Endothelial cell of umbilical vein (primary cell): Measurements from ENCODE around the gene DLG1. TPM values are rescaled to one million over a fixed set of nuclear protein-coding genes. Genes with fewer than 3 reads are reported as not detected.

Experiments
- BruUV-seq: library from RNA; stranded (reverse); fragments of 400-500 nt; replicated peaks from 2 replicates; lab custom pipeline; 2021; lab: Mats Ljungman, UMichigan
- CTCF ChIA-PET: fragments of 300-600, 350-600 bp; sonication (Branson Sonifier 250); formaldehyde crosslinking; loops from one replicate; lab custom pipeline; 2021; ENCODE audit warnings: antibody characterized with exemption, inconsistent platforms; lab: Charles Lee
- POLR2A ChIA-PET: fragments of 300-600, 350-600 bp; sonication (Branson Sonifier 250); formaldehyde crosslinking; loops from one replicate; lab custom pipeline; 2021; ENCODE audit warnings: antibody characterized with exemption, inconsistent platforms; lab: Charles Lee
- DNase-seq: peaks from one replicate; pipeline ENCODE4 v3.0.0-alpha.2; 2011; ENCODE audit warnings: low read depth, low spot score
- FAIRE-seq: peaks from 2 replicates; lab custom pipeline; 2011; peaks lifted over from hg19 to GRCh38; lab: Jason Lieb, UNC
- H2AFZ ChIP-seq: 2 replicates; pipeline ENCODE4 v1.6.0; 2012; ENCODE audit warnings: low read depth, low read length, control low read depth, inconsistent platforms
- H3K27ac ChIP-seq: 2 replicates; pipeline ENCODE4 v1.5.1; 2011; ENCODE audit warnings: low read depth, mild to moderate bottlenecking, control low read depth, low read length, moderate library complexity; ENCODE audit not compliant: insufficient read depth
- H3K27me3 ChIP-seq, 2 experiments: 2 replicates each; pipeline versions ENCODE4 v1.6.0 to v1.6.1; 2011; ENCODE audit warnings: low read length in 2 of 2, mixed read lengths in 1 of 2; ENCODE audit not compliant: control insufficient read depth in 2 of 2, insufficient read depth in 2 of 2
- H3K36me3 ChIP-seq, 2 experiments: 2 replicates in 1 of 2; 3 replicates in 1 of 2; pipeline ENCODE4 v1.5.1; 2011; ENCODE audit warnings: low read length in 2 of 2, mild to moderate bottlenecking in 1 of 2, moderate library complexity in 1 of 2; ENCODE audit not compliant: control insufficient read depth in 2 of 2, insufficient read depth in 2 of 2; ENCODE audit errors: extremely low read depth in 1 of 2
- H3K4me1 ChIP-seq: 3 replicates; pipeline ENCODE4 v1.5.1; 2011; ENCODE audit warnings: mild to moderate bottlenecking, low read length; ENCODE audit not compliant: control insufficient read depth, insufficient read depth; ENCODE audit errors: extremely low read depth
- H3K4me2 ChIP-seq: 2 replicates; pipeline ENCODE4 v1.6.1; 2011; ENCODE audit warnings: low read length, control low read depth, mixed read lengths; ENCODE audit not compliant: insufficient read depth
- H3K4me3 ChIP-seq, 3 experiments: fragments of 200-600 bp in 1 of 3; sonication (generic), shearing (Covaris generic) in 1 of 3; replicated peaks in 1 of 3; 2 replicates each; pipeline ENCODE4 v1.5.1; 2011 to 2016; ENCODE audit warnings: control low read depth in 3 of 3, low read length in 3 of 3, mild to moderate bottlenecking in 2 of 3, inconsistent platforms in 1 of 3, low read depth in 1 of 3, moderate library complexity in 1 of 3; ENCODE audit not compliant: insufficient read depth in 1 of 3
- H3K79me2 ChIP-seq: 2 replicates; pipeline ENCODE4 v1.6.0; 2012; ENCODE audit warnings: low read length, inconsistent platforms; ENCODE audit not compliant: control insufficient read depth, insufficient read depth
- H3K9ac ChIP-seq: replicated peaks from 2 replicates; pipeline ENCODE3; 2011; ENCODE audit warnings: low read length, control low read depth; ENCODE audit not compliant: insufficient read depth; ENCODE audit errors: extremely low read depth
- H3K9me1 ChIP-seq: replicated peaks from 3 replicates; pipeline ENCODE4 v1.6.0; 2011; ENCODE audit warnings: mild to moderate bottlenecking, low read length; ENCODE audit not compliant: control insufficient read depth, insufficient read depth; ENCODE audit errors: extremely low read depth
- H3K9me3 ChIP-seq: replicated peaks from 2 replicates; pipeline ENCODE4 v1.5.1; 2012; ENCODE audit warnings: low read length, inconsistent platforms; ENCODE audit not compliant: control insufficient read depth, insufficient read depth
- H4K20me1 ChIP-seq: replicated peaks from 2 replicates; pipeline ENCODE3; 2011; ENCODE audit warnings: mild to moderate bottlenecking, low read length; ENCODE audit not compliant: control insufficient read depth, insufficient read depth; ENCODE audit errors: extremely low read depth
- EZH2 ChIP-seq: IDR thresholded peaks from 2 replicates; pipeline ENCODE4 v1.6.1; 2012; ENCODE audit warnings: borderline replicate concordance, low read depth, mild to moderate bottlenecking, moderate library complexity, low read length, inconsistent platforms; ENCODE audit not compliant: severe bottlenecking
- MYC ChIP-seq: IDR thresholded peaks from one replicate; pipeline ENCODE4 v1.6.1; 2011; ENCODE audit warnings: mild to moderate bottlenecking, low read depth, low read length
- POLR2AphosphoS5 ChIP-seq: IDR thresholded peaks from 2 replicates; pipeline ENCODE4 v1.6.1; 2012; ENCODE audit warnings: low read depth, mild to moderate bottlenecking, control low read depth, low read length, moderate library complexity; ENCODE audit not compliant: insufficient read depth
- dilution Hi-C: fragments of 300-500 bp; cut with MboI; formaldehyde crosslinking; loops from one replicate; pipeline ENCODE4 v1.15.0; 2019; ENCODE audit warnings: low sequenced_read_pairs; ENCODE audit not compliant: extremely low pct_ligation_motif_present
- intact Hi-C: fragments of 100-400 bp; cut with micrococcal nuclease; formaldehyde crosslinking; loops from one replicate; pipeline ENCODE4 v1.10.0; 2022
- polyA plus RNA-seq, 4 experiments: library from polyadenylated mRNA; depleted of rRNA in 3 of 4; stranded (reverse) in 3 of 4; unstranded in 1 of 4; fragments of >200 nt; gene quantifications; 2 replicates each; pipeline versions ENCODE4 v1.2.1 to v1.2.3, GENCODE V29; 2011 to 2012; ENCODE audit warnings: missing spikeins in 1 of 4
- total RNA-seq: library from RNA; stranded (reverse); gene quantifications from 2 replicates; pipeline ENCODE4 v1.2.3, GENCODE V29; 2021
- TF ChIP-seq, protein P1 (sequence below): IDR thresholded peaks from 2 replicates; pipeline ENCODE4 v1.6.1; 2011; ENCODE audit not compliant: insufficient read depth, insufficient read length
- TF ChIP-seq, protein P2 (sequence below), 2 donors: IDR thresholded peaks; 1 replicate in 1 of 2; 2 replicates in 1 of 2; pipeline ENCODE4 v1.5.1; 2011; ENCODE audit warnings: low read length in 2 of 2, mild to moderate bottlenecking in 2 of 2, moderate library complexity in 2 of 2, control low read depth in 1 of 2, inconsistent platforms in 1 of 2, low read depth in 1 of 2; ENCODE audit not compliant: insufficient read depth in 1 of 2; ENCODE audit errors: extremely low read depth in 1 of 2

Gene DLG1
- total and polyA plus RNA-seq, 2 donors (not counting 3 experiments of a cell fraction or from before 2014, with no cell fraction given), result 26.5 to 80.1 TPM

DNA sequence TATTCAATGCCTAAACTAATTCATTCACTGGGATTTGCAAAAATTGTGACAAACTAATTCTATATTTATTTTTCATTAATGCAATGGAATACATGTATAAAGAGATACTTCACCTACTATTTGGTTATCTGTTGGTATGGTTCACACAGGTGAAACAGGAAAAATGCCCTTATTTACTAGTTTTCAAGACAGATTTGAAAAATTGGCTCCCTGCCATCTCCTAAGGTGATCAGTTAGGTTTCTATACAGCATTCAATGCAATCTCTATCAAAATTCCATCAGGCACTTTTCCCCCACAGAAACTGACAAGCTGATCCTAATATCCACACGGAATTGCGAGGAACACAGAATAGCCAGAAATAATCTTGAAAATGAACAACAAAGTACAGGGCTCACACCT, 101.1 kb downstream of the DLG1 start:
- BruUV-seq, result no TSS peak
- Histone ChIP-seq H3K27me3 (no peaks in the 10 kb centered on the region), H3K27ac (no peak overlapping the region), H2AFZ (no peak overlapping the region), H3K4me1 (no peaks in the 10 kb centered on the region), H4K20me1 (peaks cover 4% of the 10 kb centered on the region), H3K4me3 (no peak overlapping the region), H3K36me3 (no peaks in the 10 kb centered on the region), H3K9ac (no peak overlapping the region), H3K9me1 (no peaks in the 10 kb centered on the region), H3K79me2 (peaks cover 80% of the 10 kb centered on the region), H3K4me2 (no peak overlapping the region), H3K9me3 (no peaks in the 10 kb centered on the region)
- FAIRE-seq, result no peak
- POLR2A ChIA-PET, result no interaction called here
- TF ChIP-seq, protein P1, sequence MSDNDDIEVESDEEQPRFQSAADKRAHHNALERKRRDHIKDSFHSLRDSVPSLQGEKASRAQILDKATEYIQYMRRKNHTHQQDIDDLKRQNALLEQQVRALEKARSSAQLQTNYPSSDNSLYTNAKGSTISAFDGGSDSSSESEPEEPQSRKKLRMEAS, result no peak
- no peak for TF ChIP-seq EZH2
- TF ChIP-seq, protein P2, sequence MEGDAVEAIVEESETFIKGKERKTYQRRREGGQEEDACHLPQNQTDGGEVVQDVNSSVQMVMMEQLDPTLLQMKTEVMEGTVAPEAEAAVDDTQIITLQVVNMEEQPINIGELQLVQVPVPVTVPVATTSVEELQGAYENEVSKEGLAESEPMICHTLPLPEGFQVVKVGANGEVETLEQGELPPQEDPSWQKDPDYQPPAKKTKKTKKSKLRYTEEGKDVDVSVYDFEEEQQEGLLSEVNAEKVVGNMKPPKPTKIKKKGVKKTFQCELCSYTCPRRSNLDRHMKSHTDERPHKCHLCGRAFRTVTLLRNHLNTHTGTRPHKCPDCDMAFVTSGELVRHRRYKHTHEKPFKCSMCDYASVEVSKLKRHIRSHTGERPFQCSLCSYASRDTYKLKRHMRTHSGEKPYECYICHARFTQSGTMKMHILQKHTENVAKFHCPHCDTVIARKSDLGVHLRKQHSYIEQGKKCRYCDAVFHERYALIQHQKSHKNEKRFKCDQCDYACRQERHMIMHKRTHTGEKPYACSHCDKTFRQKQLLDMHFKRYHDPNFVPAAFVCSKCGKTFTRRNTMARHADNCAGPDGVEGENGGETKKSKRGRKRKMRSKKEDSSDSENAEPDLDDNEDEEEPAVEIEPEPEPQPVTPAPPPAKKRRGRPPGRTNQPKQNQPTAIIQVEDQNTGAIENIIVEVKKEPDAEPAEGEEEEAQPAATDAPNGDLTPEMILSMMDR (IDR thresholded peaks at IDR 0.05; ENCODE audit: extremely low read depth in 1 of 2, insufficient read depth in 1 of 2, low read depth in 1 of 2, low read length in 2 of 2), result no peak
- intact Hi-C loops, result no loop called here
- CTCF ChIA-PET, result interaction anchor here (1.4 to 2.0 kb wide), 3 partner anchors 9 to 313 kb away, joined by 3 to 9 read pairs (median 4); no protein-coding TSS in a partner anchor
- dilution Hi-C loops, result no loop called here
- DNase-seq, result no peak

DNA sequence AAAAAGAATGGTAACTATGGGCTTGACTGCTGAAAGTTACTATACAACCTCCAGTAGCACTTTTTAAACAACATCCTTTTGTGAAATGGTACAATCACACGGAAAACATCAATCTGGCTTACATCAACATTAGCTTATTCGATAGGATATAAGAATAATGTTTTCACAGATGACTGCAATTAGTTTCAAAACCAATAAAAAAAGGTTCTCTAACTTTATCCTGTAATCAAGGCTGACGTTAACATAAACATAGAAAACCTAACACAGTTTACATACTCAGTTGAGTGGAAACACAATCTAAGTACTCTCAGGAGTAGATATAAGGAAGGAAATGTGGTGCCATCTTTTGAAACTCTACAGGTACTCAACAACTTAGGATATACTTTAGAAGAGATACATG, 102.2 kb downstream of the DLG1 start:
- H3K36me3 ChIP-seq, result no peaks in the 10 kb centered on the region
- H3K9me1 ChIP-seq, result no peaks in the 10 kb centered on the region
- H3K4me2 ChIP-seq, result no peak overlapping the region
- ChIA-PET CTCF (interaction anchor here (0.9 to 1.4 kb wide), 2 partner anchors 8 to 9 kb away, joined by 3 read pairs; no protein-coding TSS in a partner anchor), POLR2A (no interaction called here)
- no peak overlapping the region for H3K9ac ChIP-seq
- H2AFZ ChIP-seq, result no peak overlapping the region
- peaks cover 76% of the 10 kb centered on the region for H3K79me2 ChIP-seq
- H3K27ac ChIP-seq, result no peak overlapping the region
- FAIRE-seq, result no peak
- BruUV-seq, result no TSS peak
- peaks cover 4% of the 10 kb centered on the region for H4K20me1 ChIP-seq
- dilution Hi-C loops (no loop called here), intact Hi-C loops (no loop called here)
- TF ChIP-seq MYC (no peak), POLR2AphosphoS5 (no peak)
- TF ChIP-seq, protein P2 (IDR thresholded peaks at IDR 0.05; ENCODE audit: extremely low read depth in 1 of 2, insufficient read depth in 1 of 2, low read depth in 1 of 2, low read length in 2 of 2), result no peak
- no peak overlapping the region for H3K4me3 ChIP-seq
- no peaks in the 10 kb centered on the region for H3K9me3 ChIP-seq
- no peak for DNase-seq
- H3K27me3 ChIP-seq, result no peaks in the 10 kb centered on the region
- no peaks in the 10 kb centered on the region for H3K4me1 ChIP-seq
